Left ventricle myocardium inferior (tissue), 1 donor: Measurements from ENCODE around the gene KCNH8. TPM values are rescaled to one million over a fixed set of nuclear protein-coding genes. Genes with fewer than 3 reads are reported as not detected.

ENCODE experiments used
- DNase-seq: peaks from one replicate; pipeline ENCODE4 v3.0.0-alpha.2; 2020
- H3K27ac ChIP-seq: fragments of 200-600 bp; replicated peaks from 2 replicates; pipeline ENCODE4 v1.8.0; 2021
- H3K27me3 ChIP-seq: fragments of 200-600 bp; 2 replicates; pipeline ENCODE4 v1.8.0; 2021; ENCODE audit warnings: low read depth
- H3K36me3 ChIP-seq: fragments of 200-600 bp; 2 replicates; pipeline ENCODE4 v1.8.0; 2021
- H3K4me1 ChIP-seq: fragments of 200-600 bp; 2 replicates; pipeline ENCODE4 v1.8.0; 2021
- H3K4me3 ChIP-seq: fragments of 200-600 bp; 2 replicates; pipeline ENCODE4 v1.8.0; 2021; ENCODE audit warnings: mild to moderate bottlenecking, moderate library complexity
- H3K9me3 ChIP-seq: fragments of 200-600 bp; replicated peaks from 2 replicates; pipeline ENCODE4 v1.8.0; 2021
- CTCF ChIP-seq: fragments of 200-600 bp; IDR thresholded peaks from 2 replicates; pipeline ENCODE4 v1.8.0; 2021; ENCODE audit warnings: antibody characterized with exemption, mild to moderate bottlenecking, borderline replicate concordance
- intact Hi-C: fragments of 100-400 bp; cut with micrococcal nuclease; formaldehyde crosslinking; loops from one replicate; pipeline ENCODE4 v1.11.0; 2022
- total RNA-seq: library from RNA; stranded (reverse); fragmentation: NEBNext Ultra II Directional; extraction: Animal tissue kit (Norgen Biotek cat#: 25700); gene quantifications from one replicate; pipeline ENCODE4 v1.2.1, GENCODE V29; 2021
- donor health status: DM: no; HTN: yes; CAD: no; lungs with severe emphysema.

KCNH8 gene
- total RNA-seq, 1 donor from 2014 or later, result 0.05 TPM

GRCh38 chr3:19399356-19399755, 251.0 kb downstream of the KCNH8 start:
- no peak overlapping the region for H3K4me3 ChIP-seq
- H3K27ac ChIP-seq, result no peak overlapping the region
- no peaks in the 10 kb centered on the region for H3K36me3 ChIP-seq
- no peaks in the 10 kb centered on the region for H3K4me1 ChIP-seq
- H3K9me3 ChIP-seq, result no peaks in the 10 kb centered on the region
- no peak for DNase-seq
- H3K27me3 ChIP-seq, result no peaks in the 10 kb centered on the region
- TF ChIP-seq CTCF, result no peak
- intact Hi-C loops, result no loop called here

- H3K36me3 ChIP-seq, result no peaks in the 10 kb centered on the region
- H3K9me3 ChIP-seq, result no peaks in the 10 kb centered on the region
- H3K27me3 ChIP-seq, result no peaks in the 10 kb centered on the region
- no peaks in the 10 kb centered on the region for H3K4me1 ChIP-seq
- intact Hi-C loops, result no loop called here
- TF ChIP-seq CTCF, result no peak
- no peak overlapping the region for H3K27ac ChIP-seq
- DNase-seq, result no peak
- H3K4me3 ChIP-seq, result no peak overlapping the region
These were observed 251.5 kb downstream of the KCNH8 start for GRCh38 chr3:19399836-19400235.

GRCh38 chr3:19420159-19420558, 271.8 kb downstream of the KCNH8 start:
- H3K36me3 ChIP-seq, result no peaks in the 10 kb centered on the region
- intact Hi-C loops, result no loop called here
- no peak for TF ChIP-seq CTCF
- no peaks in the 10 kb centered on the region for H3K9me3 ChIP-seq
- no peak for DNase-seq
- H3K4me3 ChIP-seq, result no peak overlapping the region
- H3K27ac ChIP-seq, result no peak overlapping the region
- no peaks in the 10 kb centered on the region for H3K4me1 ChIP-seq
- H3K27me3 ChIP-seq, result no peaks in the 10 kb centered on the region

- no peak overlapping the region for H3K27ac ChIP-seq
- H3K4me3 ChIP-seq, result no peak overlapping the region
- no peak for DNase-seq
- no peaks in the 10 kb centered on the region for H3K27me3 ChIP-seq
- no peaks in the 10 kb centered on the region for H3K36me3 ChIP-seq
- H3K9me3 ChIP-seq, result no peaks in the 10 kb centered on the region
- no peaks in the 10 kb centered on the region for H3K4me1 ChIP-seq
- no peak for TF ChIP-seq CTCF
- intact Hi-C loops, result no loop called here
These were observed 277.5 kb downstream of the KCNH8 start for GRCh38 chr3:19425825-19426224.

DNA sequence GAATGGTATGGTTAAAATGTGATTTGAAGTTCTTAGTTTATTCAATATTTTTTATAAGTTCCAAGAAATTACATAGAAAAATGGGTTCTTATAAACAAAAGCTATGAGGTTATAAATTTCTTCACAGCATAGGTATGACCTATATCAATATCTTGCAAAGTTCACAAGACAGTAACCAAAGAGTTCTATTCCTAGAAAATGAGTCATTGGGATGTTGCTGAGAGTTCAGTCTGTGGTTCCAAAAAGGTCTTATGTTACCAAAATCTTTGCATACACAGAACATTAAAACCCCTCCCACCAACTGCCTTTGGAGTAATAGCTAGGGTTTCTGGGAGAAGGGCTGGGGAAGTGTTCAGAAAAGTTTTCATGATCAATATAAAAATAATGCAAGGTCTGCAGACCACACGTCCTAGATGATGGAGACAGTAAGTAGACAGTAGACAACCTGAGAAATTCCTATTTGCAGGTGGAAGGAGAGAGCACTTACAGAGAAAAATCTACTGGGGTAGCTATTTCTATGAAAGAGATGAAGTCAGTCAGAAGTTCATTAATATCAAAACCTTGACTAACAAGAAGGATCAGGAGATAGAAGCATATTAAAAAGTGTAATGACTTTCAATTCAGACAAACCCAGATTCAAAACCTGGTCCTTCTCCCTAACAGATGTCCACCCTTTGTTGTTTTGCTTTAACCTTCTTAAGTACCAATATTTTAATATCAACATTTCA, 279.3 kb downstream of the KCNH8 start:
- intact Hi-C loops, result no loop called here
- H3K9me3 ChIP-seq, result no peaks in the 10 kb centered on the region
- H3K4me3 ChIP-seq, result no peak overlapping the region
- no peaks in the 10 kb centered on the region for H3K27me3 ChIP-seq
- DNase-seq, result no peak
- no peak for TF ChIP-seq CTCF
- H3K4me1 ChIP-seq, result peaks cover 2% of the 10 kb centered on the region
- H3K27ac ChIP-seq, result no peak overlapping the region
- no peaks in the 10 kb centered on the region for H3K36me3 ChIP-seq

DNA sequence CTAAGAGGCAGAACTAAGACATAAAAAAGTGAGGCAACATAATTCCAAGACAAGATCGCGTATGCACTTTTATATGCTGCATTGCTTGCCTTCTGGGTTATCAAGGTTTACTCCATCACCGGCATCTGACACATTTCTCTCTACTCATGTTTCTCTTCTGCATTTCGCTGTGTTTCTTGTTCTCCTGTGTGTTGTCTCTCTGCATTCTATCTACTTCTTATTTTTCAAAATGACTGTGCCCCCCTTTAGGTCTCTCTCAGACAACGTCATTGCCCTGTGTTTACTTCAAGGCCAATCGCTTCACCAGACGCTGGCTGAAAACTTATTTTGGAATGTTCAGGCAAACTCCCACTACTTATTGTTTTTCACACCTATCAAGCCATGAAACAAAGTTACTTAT, 280.4 kb downstream of the KCNH8 start:
- Histone ChIP-seq H3K27ac (no peak overlapping the region), H3K36me3 (no peaks in the 10 kb centered on the region), H3K9me3 (no peaks in the 10 kb centered on the region), H3K27me3 (no peaks in the 10 kb centered on the region), H3K4me3 (no peak overlapping the region), H3K4me1 (peaks cover 10% of the 10 kb centered on the region)
- no peak for TF ChIP-seq CTCF
- DNase-seq, result no peak
- intact Hi-C loops, result no loop called here
